Sigmoid colon (tissue), 3 donors: Measurements from ENCODE around the gene MX1.

ENCODE experiments used
- CTCF ChIP-seq, 4 experiments: fragments of 450-650 bp in 3 of 4; fragments of 200-600 bp in 1 of 4; IDR thresholded peaks; one replicate each; pipeline ENCODE4 v1.5.1; 2016 to 2019; ENCODE audit warnings: antibody characterized with exemption in 4 of 4, mild to moderate bottlenecking in 3 of 4, moderate library complexity in 2 of 4
- POLR2A ChIP-seq, 2 donors: fragments of 450-650 bp; IDR thresholded peaks; one replicate each; pipeline ENCODE4 v1.6.1; 2016; ENCODE audit warnings: antibody characterized with exemption in 2 of 2, mild to moderate bottlenecking in 2 of 2, moderate library complexity in 2 of 2

GRCh38 chr21:41483973-41484372, 57.9 kb downstream of the MX1 start:
- TF ChIP-seq CTCF (IDR thresholded peaks at IDR 0.05) (no peak), POLR2A (IDR thresholded peaks at IDR 0.05) (no peak)
